Activated naive CD4-positive, alpha-beta T cell treated with anti-CD3 and anti-CD28 coated beads, Interleukin-2, amount 50 U/mL, for 24 hours (primary cell): ENCODE measurements around the gene HPS1.

ENCODE experiments used
- H3K27ac Mint-ChIP-seq: one replicate; pipeline ENCODE4 v1.8.0; 2021; ENCODE audit warnings: mild to moderate bottlenecking, mixed read lengths
- H3K27me3 Mint-ChIP-seq: one replicate; pipeline ENCODE4 v1.8.0; 2021; ENCODE audit warnings: mixed read lengths
- H3K36me3 Mint-ChIP-seq: one replicate; pipeline ENCODE4 v1.8.0; 2021; ENCODE audit warnings: mixed read lengths
- H3K4me1 Mint-ChIP-seq: one replicate; pipeline ENCODE4 v1.8.0; 2021; ENCODE audit warnings: mixed read lengths
- H3K4me3 Mint-ChIP-seq: one replicate; pipeline ENCODE4 v1.8.0; 2021; ENCODE audit warnings: mild to moderate bottlenecking, mixed read lengths
- H3K9me3 Mint-ChIP-seq: one replicate; pipeline ENCODE4 v1.8.0; 2021; ENCODE audit warnings: mixed read lengths

The HPS1 gene

GRCh38 chr10:98425511-98426352, 21.0 kb downstream of the HPS1 start:
- Mint-ChIP-seq H3K36me3 (peaks cover 3% of the 10 kb centered on the region), H3K4me1 (no peaks in the 10 kb centered on the region), H3K27me3 (no peaks in the 10 kb centered on the region), H3K4me3 (no peak overlapping the region), H3K27ac (no peak overlapping the region), H3K9me3 (no peaks in the 10 kb centered on the region)

- H3K36me3 Mint-ChIP-seq = peaks cover 3% of the 10 kb centered on the region
- no peak overlapping the region for H3K27ac Mint-ChIP-seq
- H3K4me1 Mint-ChIP-seq = no peaks in the 10 kb centered on the region
- H3K9me3 Mint-ChIP-seq = no peaks in the 10 kb centered on the region
- no peak overlapping the region for H3K4me3 Mint-ChIP-seq
- no peaks in the 10 kb centered on the region for H3K27me3 Mint-ChIP-seq
Observed at GRCh38 chr10:98424295-98425254, 22.2 kb downstream of the HPS1 start.

- Mint-ChIP-seq H3K9me3 (no peaks in the 10 kb centered on the region), H3K36me3 (peaks cover 3% of the 10 kb centered on the region), H3K4me3 (no peak overlapping the region), H3K4me1 (no peaks in the 10 kb centered on the region), H3K27me3 (no peaks in the 10 kb centered on the region), H3K27ac (no peak overlapping the region)
Observed at GRCh38 chr10:98423691-98424120, 23.0 kb downstream of the HPS1 start.

GRCh38 chr10:98422182-98422581, 24.6 kb downstream of the HPS1 start:
- H3K4me1 Mint-ChIP-seq = no peaks in the 10 kb centered on the region
- H3K27ac Mint-ChIP-seq = no peak overlapping the region
- H3K4me3 Mint-ChIP-seq = no peak overlapping the region
- H3K9me3 Mint-ChIP-seq = no peaks in the 10 kb centered on the region
- no peaks in the 10 kb centered on the region for H3K27me3 Mint-ChIP-seq
- H3K36me3 Mint-ChIP-seq = peaks cover 3% of the 10 kb centered on the region

GRCh38 chr10:98420786-98421185, 25.9 kb downstream of the HPS1 start:
- Mint-ChIP-seq H3K36me3 (peaks cover 3% of the 10 kb centered on the region), H3K4me1 (no peaks in the 10 kb centered on the region), H3K27ac (no peak overlapping the region)

GRCh38 chr10:98419469-98420261, 27.1 kb downstream of the HPS1 start:
- Mint-ChIP-seq H3K4me1 (peaks cover 9% of the 10 kb centered on the region), H3K36me3 (peaks cover 3% of the 10 kb centered on the region), H3K27me3 (no peaks in the 10 kb centered on the region), H3K27ac (no peak overlapping the region), H3K9me3 (no peaks in the 10 kb centered on the region), H3K4me3 (no peak overlapping the region)

More at GRCh38 chr10:98420786-98421185, 25.9 kb downstream of the HPS1 start:
- H3K27me3 Mint-ChIP-seq = no peaks in the 10 kb centered on the region
- H3K9me3 Mint-ChIP-seq = no peaks in the 10 kb centered on the region
- H3K4me3 Mint-ChIP-seq = no peak overlapping the region

- Mint-ChIP-seq H3K27ac (no peak overlapping the region), H3K4me3 (no peak overlapping the region), H3K27me3 (no peaks in the 10 kb centered on the region), H3K36me3 (peaks cover 3% of the 10 kb centered on the region), H3K4me1 (peaks cover 17% of the 10 kb centered on the region), H3K9me3 (no peaks in the 10 kb centered on the region)
Observed at GRCh38 chr10:98418665-98419468, 27.9 kb downstream of the HPS1 start.

GRCh38 chr10:98417973-98418664, 28.6 kb downstream of the HPS1 start:
- Mint-ChIP-seq H3K27ac (no peak overlapping the region), H3K9me3 (no peaks in the 10 kb centered on the region), H3K4me1 (peaks cover 21% of the 10 kb centered on the region), H3K36me3 (peaks cover 3% of the 10 kb centered on the region), H3K4me3 (no peak overlapping the region), H3K27me3 (no peaks in the 10 kb centered on the region)

GRCh38 chr10:98417481-98417959, 29.2 kb downstream of the HPS1 start:
- Mint-ChIP-seq H3K27ac (no peak overlapping the region), H3K4me3 (no peak overlapping the region), H3K9me3 (no peaks in the 10 kb centered on the region), H3K27me3 (no peaks in the 10 kb centered on the region), H3K4me1 (peaks cover 27% of the 10 kb centered on the region), H3K36me3 (peaks cover 3% of the 10 kb centered on the region)

- peaks cover 3% of the 10 kb centered on the region for H3K36me3 Mint-ChIP-seq
- no peaks in the 10 kb centered on the region for H3K27me3 Mint-ChIP-seq
- H3K27ac Mint-ChIP-seq = peak overlapping the region; percentile 86
- peaks cover 31% of the 10 kb centered on the region for H3K4me1 Mint-ChIP-seq
- H3K4me3 Mint-ChIP-seq = no peak overlapping the region
- H3K9me3 Mint-ChIP-seq = no peaks in the 10 kb centered on the region
Observed at GRCh38 chr10:98416606-98417388, 29.9 kb downstream of the HPS1 start.

- Mint-ChIP-seq H3K4me3 (peak overlapping the region; percentile 89), H3K27me3 (no peaks in the 10 kb centered on the region), H3K36me3 (peaks cover 3% of the 10 kb centered on the region), H3K9me3 (no peaks in the 10 kb centered on the region), H3K27ac (peak overlapping the region; percentile 79), H3K4me1 (peaks cover 35% of the 10 kb centered on the region)
Observed at GRCh38 chr10:98415731-98416119, 31.0 kb downstream of the HPS1 start.

- Mint-ChIP-seq H3K27me3 (no peaks in the 10 kb centered on the region), H3K36me3 (peaks cover 3% of the 10 kb centered on the region), H3K27ac (peak within 1 kb of the TSS; percentile 79), H3K4me3 (peak within 1 kb of the TSS; percentile 89), H3K9me3 (no peaks in the 10 kb centered on the region), H3K4me1 (peaks cover 35% of the 10 kb centered on the region)
Observed at GRCh38 chr10:98414932-98415730, 31.6 kb downstream of the HPS1 start, which contains the start of gene PYROXD2. TSS of gene PYROXD2 (minus strand) at chr10:98415182. CDS start at chr10:98415135, 47 bp downstream.

- Mint-ChIP-seq H3K9me3 (no peaks in the 10 kb centered on the region), H3K4me3 (peak overlapping the region; percentile 89), H3K27me3 (no peaks in the 10 kb centered on the region), H3K36me3 (no peaks in the 10 kb centered on the region), H3K27ac (peak overlapping the region; percentile 70), H3K4me1 (peaks cover 35% of the 10 kb centered on the region)
Observed at GRCh38 chr10:98414578-98414931, 32.2 kb downstream of the HPS1 start.
